Measurements from ENCODE around the gene UPF2.

The UPF2 gene

DNA sequence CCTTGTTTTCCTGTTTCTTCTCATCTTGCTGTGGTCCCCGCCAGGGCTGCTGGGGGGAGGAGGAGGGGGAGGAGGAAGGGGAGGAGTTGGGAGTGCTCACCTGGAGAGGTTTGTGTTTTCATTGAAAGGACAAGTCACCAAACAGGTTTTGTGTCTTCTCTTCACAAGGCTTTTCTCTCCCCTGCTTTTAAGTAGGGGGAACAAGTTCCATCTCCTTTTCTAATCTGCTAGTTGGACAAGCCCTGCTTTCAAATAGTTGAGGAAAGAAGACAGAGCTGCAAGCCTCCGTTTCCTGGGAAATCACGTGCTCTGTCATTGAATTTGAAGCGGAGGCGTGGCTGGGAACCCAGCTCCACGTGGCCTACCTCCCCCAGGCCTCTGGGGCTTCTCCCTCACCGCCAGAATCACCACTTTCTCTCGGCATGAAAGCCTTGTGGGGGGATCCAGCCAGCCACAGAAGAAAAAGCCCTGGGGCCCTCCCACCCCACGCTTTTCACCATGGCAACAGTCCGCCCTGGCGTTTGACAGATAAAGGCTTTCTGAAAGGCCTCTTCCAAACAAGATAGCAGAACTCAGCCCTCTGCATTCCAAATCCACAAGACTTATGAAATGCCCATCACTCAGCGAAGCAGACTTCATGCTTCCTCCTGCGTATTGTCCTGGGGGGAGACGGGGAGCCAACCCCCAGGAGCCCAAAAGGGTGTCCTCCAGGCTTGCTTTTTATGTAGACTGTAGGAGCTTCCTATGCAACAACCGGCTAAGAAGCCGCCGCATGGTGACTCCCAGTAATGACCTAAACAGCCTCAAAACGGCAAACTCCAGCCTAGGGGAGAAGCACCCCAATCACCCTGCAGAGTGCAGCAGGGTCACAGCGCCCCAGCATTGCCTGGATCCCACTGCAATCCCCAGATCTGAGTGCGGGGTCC is 167.8 kb downstream of the UPF2 start:
- no peak overlapping the region for H3K4me3 ChIP-seq (ENCODE audit: low read depth, low read length)
- no peak for DNase-seq (ENCODE audit: low read depth, low spot score)
- TF ChIP-seq, protein P1, sequence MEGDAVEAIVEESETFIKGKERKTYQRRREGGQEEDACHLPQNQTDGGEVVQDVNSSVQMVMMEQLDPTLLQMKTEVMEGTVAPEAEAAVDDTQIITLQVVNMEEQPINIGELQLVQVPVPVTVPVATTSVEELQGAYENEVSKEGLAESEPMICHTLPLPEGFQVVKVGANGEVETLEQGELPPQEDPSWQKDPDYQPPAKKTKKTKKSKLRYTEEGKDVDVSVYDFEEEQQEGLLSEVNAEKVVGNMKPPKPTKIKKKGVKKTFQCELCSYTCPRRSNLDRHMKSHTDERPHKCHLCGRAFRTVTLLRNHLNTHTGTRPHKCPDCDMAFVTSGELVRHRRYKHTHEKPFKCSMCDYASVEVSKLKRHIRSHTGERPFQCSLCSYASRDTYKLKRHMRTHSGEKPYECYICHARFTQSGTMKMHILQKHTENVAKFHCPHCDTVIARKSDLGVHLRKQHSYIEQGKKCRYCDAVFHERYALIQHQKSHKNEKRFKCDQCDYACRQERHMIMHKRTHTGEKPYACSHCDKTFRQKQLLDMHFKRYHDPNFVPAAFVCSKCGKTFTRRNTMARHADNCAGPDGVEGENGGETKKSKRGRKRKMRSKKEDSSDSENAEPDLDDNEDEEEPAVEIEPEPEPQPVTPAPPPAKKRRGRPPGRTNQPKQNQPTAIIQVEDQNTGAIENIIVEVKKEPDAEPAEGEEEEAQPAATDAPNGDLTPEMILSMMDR (IDR thresholded peaks at IDR 0.05; ENCODE audit: insufficient read depth, low read length, missing control alignments): no peak
- CTCF ChIA-PET: no interaction called here
- POLR2A ChIA-PET: no interaction called here

- H3K4me3 ChIP-seq (ENCODE audit: low read depth, low read length): no peak overlapping the region
- TF ChIP-seq, protein P1 (IDR thresholded peaks at IDR 0.05; ENCODE audit: insufficient read depth, low read length, missing control alignments): no peak
- ChIA-PET POLR2A (no interaction called here), CTCF (interaction anchor here (0.6 kb wide), 1 partner anchor 10 kb away, joined by 3 read pairs; no protein-coding TSS in a partner anchor)
- DNase-seq (ENCODE audit: low read depth, low spot score): no peak
These were observed 171.1 kb downstream of the UPF2 start for GRCh38 chr10:11871466-11871865.

- no peak for DNase-seq (ENCODE audit: low read depth, low spot score)
- no peak overlapping the region for H3K4me3 ChIP-seq (ENCODE audit: low read depth, low read length)
- CTCF ChIA-PET: no interaction called here
- POLR2A ChIA-PET: no interaction called here
- TF ChIP-seq, protein P1 (IDR thresholded peaks at IDR 0.05; ENCODE audit: insufficient read depth, low read length, missing control alignments): no peak
These were observed 171.7 kb downstream of the UPF2 start for GRCh38 chr10:11870900-11871400.

- TF ChIP-seq, protein P1 (IDR thresholded peaks at IDR 0.05; ENCODE audit: insufficient read depth, low read length, missing control alignments): no peak
- POLR2A ChIA-PET: no interaction called here
- no peak overlapping the region for H3K4me3 ChIP-seq (ENCODE audit: low read depth, low read length)
- CTCF ChIA-PET: interaction anchor here (0.6 to 1.1 kb wide), 2 partner anchors 35 to 52 kb away, joined by 3 read pairs; no protein-coding TSS in a partner anchor
- DNase-seq (ENCODE audit: low read depth, low spot score): no peak
These were observed 172.2 kb downstream of the UPF2 start for GRCh38 chr10:11870461-11870780.
